T-helper 9 cell (primary cell): ENCODE measurements around the gene CFAP61.

Experiments used
- DNase-seq: peaks from one replicate; pipeline ENCODE4 v3.0.0-alpha.2; 2020

Gene CFAP61

GRCh38 chr20:20184149-20184548 lies 131.8 kb downstream of the CFAP61 start:
- DNase-seq = no peak

GRCh38 chr20:20184706-20185105 lies 132.4 kb downstream of the CFAP61 start:
- no peak for DNase-seq

GRCh38 chr20:20188647-20189046 lies 136.3 kb downstream of the CFAP61 start:
- DNase-seq = no peak

GRCh38 chr20:20192366-20192765 lies 140.0 kb downstream of the CFAP61 start:
- no peak for DNase-seq

GRCh38 chr20:20195021-20195705 lies 142.8 kb downstream of the CFAP61 start:
- DNase-seq = no peak

GRCh38 chr20:20196610-20197009 lies 144.3 kb downstream of the CFAP61 start:
- DNase-seq = no peak

- DNase-seq = no peak
These were observed 145.7 kb downstream of the CFAP61 start for GRCh38 chr20:20198011-20198410.

- DNase-seq = no peak
These were observed 147.2 kb downstream of the CFAP61 start for GRCh38 chr20:20199361-20200160.

- no peak for DNase-seq
These were observed 148.8 kb downstream of the CFAP61 start for GRCh38 chr20:20201124-20201523.

- no peak for DNase-seq
These were observed 149.3 kb downstream of the CFAP61 start for GRCh38 chr20:20201639-20202038.

- DNase-seq = no peak
These were observed 150.4 kb downstream of the CFAP61 start for GRCh38 chr20:20202768-20203167.

- DNase-seq = no peak
These were observed 151.5 kb downstream of the CFAP61 start for GRCh38 chr20:20203784-20204183.

- DNase-seq = no peak
These were observed 151.9 kb downstream of the CFAP61 start for GRCh38 chr20:20204256-20204655.

- DNase-seq = no peak
These were observed 153.0 kb downstream of the CFAP61 start for GRCh38 chr20:20205141-20205861.

- no peak for DNase-seq
These were observed 153.5 kb downstream of the CFAP61 start for GRCh38 chr20:20205862-20206236.

- no peak for DNase-seq
These were observed 154.5 kb downstream of the CFAP61 start for GRCh38 chr20:20206788-20207187.

- DNase-seq = no peak
These were observed 155.0 kb downstream of the CFAP61 start for GRCh38 chr20:20207291-20207690.

- DNase-seq = no peak
These were observed 155.5 kb downstream of the CFAP61 start for GRCh38 chr20:20207872-20208271.

GRCh38 chr20:20209684-20210083 lies 157.4 kb downstream of the CFAP61 start:
- no peak for DNase-seq

- DNase-seq = no peak
These were observed 158.0 kb downstream of the CFAP61 start for GRCh38 chr20:20210327-20210726.

GRCh38 chr20:20210943-20211273 lies 158.6 kb downstream of the CFAP61 start:
- DNase-seq = no peak

GRCh38 chr20:20211274-20211987 lies 159.1 kb downstream of the CFAP61 start:
- DNase-seq = no peak

GRCh38 chr20:20211988-20212518 lies 159.7 kb downstream of the CFAP61 start:
- no peak for DNase-seq
